GM19397 (cell line): ENCODE measurements around the gene SLN.
"Not testable (repeated sequence)": the region's sequence is repeated elsewhere in the genome, so short reads cannot be mapped to it uniquely, and the experiment has no call there.

Source experiments
- ATAC-seq: cut with Tn5 transposase; IDR thresholded peaks from one replicate; pipeline ENCODE4 v1.9.1; 2021; ENCODE audit warnings: mild to moderate bottlenecking, moderate library complexity; ENCODE audit not compliant: unreplicated experiment

SLN gene

DNA sequence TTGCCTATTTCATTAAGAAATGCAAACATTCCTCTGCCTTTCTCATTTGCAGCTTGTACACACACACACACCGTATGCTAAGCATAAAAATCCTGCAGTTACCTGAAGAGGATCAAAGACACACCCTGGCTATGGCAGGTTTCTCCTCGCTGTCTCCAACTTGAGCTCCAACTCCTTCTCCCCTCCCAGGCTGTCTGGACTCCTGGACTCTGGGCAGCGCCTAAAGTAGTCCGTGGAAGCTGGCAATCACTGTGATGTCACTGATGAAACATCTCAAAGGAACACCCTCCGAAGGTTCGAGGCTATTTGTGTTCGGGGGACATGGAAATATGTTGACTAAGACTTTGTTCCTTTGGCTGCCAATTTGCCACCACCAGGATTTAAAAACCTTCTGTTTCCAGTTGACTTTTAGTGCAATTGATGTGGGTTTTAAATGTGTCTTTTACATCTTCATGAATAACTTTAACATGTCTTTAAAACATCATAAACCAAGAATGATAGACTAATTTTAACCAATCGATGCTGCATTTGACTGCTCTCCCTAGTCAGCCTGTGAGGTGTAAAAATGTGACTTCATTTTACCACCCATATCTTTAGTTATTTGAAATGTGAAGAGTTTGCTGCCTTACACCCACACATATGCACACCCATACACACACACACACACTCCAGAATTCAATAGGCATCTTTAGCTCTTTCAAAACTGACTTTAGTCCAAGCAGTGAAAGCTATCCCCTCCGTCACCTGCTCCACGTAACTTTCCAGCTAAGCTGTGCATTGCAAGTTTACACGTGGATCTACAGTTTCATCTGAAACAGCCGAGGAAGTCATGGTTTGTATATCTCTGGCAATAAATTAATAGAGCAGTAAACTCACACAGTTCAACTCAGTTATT is at the start of gene SLN:
Gene SLN (minus strand): TSS at position 196 of the 895 bp plus-strand sequence.
- no peak for ATAC-seq

DNA sequence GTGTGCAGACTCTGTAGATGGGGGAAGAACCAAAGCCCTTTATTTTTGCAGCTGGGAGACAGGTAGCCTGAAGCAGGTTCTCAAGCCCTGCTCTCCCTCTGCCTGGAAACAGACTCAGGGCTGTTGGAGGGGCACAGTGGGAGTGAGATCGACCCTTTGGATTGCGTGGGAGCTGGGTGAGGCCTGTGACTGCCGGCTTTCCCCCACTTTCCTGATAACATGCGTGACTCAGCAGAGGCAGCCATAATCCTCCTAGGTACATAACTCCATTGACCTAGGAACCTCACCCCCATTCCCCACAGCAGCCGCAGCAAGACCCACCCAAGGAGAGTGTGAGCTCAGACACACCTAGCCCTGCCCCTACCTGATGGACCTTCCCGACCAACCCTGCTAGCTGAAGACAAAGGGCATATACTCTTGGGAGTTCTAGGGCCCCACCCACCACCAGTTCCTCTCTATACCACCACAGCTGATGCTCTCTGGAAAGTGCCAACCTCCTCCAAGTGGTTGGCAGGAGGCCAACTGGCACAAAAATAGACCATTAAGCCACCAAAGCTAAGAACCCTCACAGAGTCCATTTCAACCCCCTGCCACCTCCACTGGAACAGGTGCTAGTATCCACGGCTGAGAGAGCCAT is 47.0 kb upstream of the SLN start:
- ATAC-seq = not testable (repeated sequence)

DNA sequence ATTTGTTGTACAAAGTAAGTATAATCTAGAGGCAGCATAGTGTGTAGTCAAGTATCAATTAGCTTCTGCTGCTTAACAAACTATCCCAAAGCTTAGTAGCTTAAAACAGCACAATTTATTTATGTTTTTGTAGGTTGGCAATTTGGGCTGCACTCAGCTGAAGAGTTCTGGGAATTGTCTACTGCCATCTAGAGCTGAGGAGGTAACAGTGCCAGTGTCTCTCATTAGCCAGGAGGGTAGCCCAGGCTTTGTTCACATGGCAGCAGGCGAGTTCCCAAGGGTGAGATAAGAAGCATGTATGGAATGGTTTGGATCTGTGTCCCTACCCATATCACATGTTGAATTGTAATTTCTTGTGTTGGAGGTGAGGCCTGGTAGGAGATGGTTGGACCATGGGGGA is 45.8 kb upstream of the SLN start:
- ATAC-seq = no peak

DNA sequence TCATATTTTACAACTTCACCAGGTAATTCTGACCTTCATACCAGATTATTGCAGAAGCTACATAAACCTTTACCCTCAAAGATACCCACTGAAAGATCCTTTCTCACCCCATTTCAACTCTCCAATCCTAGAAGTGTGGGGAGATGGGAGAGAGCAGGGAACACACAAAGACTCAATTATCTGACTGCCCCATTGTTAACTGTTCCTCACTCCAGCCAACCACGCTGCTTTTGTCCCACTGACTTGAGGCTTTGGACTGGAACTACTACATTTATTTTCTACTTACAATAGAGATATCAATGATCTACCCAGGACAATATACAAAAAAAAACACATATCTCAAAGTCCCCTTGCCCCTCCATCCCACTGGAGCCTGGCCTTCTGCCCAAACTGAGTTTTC is 44.7 kb upstream of the SLN start:
- no peak for ATAC-seq

DNA sequence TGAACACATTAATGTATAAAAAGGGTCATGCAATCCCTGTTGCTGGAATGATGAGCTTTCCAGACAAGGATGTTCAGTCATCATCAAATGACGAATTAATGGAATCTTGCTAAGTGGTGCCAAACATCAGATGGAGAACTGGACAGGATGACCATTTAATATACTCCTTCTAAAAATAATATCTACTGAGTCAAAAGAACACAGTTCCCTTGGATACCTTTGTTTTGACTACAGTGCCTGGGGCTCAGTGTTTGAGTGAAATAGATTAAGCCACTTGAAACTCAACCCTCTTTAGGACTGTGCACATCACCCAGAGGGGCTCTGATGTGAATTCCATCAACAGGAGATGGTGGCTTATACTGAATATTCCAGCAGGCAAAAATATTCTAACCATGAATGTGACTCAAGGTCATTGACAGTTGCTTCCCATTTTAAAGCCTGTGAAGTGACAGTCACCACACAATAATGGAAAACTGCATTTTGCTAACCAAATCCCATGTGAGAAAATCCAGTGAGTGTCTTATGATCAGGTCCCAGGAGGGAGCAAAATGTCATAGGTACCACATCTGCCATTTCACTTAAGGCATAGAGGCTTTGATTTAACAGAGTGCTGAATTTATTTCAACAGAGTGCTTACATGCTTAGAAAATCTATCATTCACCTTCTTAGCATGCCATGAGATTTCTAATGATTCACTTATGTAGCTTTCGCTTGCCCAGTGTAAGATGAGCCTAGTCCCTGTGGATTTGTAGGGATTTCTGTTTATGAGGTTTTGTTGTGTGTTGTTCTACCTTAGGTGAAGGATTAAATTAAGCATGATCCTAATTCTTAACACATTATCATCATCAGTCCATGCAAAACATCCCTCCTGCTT is 41.3 kb upstream of the SLN start:
- no peak for ATAC-seq

DNA sequence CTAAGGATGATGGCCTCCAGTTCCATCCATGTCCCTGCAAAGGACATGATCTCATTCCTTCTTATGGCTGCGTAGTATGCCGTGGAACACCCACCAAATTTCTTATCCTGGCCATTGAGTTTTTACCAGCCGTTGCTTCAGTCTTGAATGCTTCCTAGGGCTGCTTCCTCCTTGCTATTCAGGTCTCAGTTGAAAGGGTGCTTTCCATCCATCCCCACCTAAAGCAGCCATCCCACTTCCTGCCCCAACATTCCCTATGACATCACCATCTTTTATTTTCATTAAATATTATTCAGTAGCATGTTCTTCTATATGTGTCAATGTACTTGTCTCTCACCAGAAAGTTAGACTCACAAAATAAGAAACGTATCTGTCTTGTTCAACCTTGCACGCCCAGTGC is 40.7 kb upstream of the SLN start:
- no peak for ATAC-seq

DNA sequence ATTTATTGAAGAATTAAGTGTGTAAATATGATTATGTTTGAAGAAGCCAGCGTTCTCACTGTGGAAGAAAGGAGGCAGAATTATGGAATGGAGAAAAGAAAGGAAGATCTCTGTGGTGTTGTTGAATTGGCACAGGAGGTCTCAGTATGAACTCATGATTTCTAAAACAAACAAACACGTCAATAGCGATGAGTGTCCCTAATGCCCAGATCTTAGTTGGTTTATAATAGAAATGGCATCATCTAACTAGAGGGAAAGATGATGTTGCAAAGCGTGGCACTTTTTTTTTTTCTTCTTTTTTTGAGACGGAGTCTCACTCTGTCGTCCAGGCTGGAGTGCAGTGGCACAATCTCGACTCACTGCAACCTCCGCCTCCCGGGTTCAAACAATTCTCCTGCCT is 39.2 kb upstream of the SLN start:
- ATAC-seq = no peak

DNA sequence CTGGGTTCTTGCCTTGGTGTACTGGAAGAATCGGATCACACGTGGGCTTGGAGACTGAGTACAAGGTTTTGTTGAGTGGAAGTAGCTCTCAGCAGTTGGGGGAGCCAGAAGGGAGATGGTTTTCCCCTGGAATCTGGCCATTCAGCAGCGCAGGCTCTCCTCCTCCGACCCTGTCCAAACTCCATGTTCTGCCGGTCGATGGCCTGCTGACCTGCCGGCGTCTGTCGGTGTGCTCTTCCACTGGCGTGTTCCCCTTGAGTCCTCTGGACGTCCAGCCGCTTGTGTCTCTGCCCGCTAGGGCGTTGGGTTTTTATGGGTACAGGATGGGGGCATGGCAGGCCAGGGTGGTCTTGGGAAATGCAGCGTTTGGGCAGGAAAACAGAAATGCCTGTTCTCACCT is 38.5 kb upstream of the SLN start:
- ATAC-seq = no peak

DNA sequence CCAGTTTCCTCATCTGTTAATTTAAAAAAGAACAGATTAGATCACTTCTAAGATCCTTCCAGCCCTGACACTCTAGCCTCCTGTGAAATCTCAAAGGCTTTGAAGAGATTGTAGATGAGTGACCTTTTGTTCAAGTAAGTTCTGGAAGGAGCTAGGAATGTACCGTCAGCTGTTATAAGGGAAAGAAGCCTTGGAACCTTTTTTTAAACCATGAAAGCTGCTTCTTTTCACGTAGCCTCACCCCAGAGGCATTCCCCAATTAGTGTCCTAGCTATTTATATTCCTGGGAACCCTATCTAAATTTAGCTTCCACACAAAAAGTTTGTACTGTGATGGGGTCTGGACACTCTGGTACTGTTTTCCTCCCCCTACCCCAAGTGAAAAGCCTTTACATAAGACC is 35.8 kb upstream of the SLN start:
- no peak for ATAC-seq

DNA sequence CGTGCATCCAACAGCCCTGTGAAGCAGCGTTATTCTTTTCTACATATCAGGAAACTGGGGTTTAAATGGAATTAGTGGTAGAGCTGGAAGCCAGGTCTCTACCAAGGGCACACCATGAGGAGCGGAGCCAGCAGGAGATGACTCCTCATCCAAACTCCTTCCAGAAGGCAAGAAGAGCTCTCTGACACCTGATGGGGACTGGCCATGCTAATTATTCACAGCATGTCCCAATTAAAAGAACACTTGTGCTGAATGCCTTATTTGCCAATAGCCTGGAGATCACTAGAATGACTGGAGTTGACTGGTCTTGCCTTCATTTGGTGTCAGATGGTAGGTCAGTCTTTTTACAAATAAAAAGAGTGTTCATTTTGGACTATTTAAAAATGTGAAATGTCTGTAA is 32.9 kb upstream of the SLN start:
- ATAC-seq = no peak

DNA sequence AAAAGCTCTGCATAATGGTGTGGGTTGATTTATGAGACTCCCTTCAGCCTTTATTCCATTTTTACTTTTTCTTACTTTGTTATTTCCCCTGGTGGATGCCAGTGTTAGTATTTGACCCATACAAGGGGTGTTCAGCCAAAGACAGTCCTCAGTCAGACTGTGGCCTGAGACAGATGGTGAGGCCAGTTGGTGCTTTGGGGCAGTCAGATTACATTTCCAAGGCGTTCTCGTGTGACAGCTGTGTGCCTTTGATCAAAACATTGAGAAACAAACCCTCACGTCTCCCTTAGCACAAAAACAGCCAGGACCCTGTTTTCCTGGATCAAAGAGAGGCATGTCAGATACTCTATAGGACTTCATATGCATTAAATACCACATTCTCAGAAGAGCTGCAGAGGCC is 31.3 kb upstream of the SLN start:
- no peak for ATAC-seq

DNA sequence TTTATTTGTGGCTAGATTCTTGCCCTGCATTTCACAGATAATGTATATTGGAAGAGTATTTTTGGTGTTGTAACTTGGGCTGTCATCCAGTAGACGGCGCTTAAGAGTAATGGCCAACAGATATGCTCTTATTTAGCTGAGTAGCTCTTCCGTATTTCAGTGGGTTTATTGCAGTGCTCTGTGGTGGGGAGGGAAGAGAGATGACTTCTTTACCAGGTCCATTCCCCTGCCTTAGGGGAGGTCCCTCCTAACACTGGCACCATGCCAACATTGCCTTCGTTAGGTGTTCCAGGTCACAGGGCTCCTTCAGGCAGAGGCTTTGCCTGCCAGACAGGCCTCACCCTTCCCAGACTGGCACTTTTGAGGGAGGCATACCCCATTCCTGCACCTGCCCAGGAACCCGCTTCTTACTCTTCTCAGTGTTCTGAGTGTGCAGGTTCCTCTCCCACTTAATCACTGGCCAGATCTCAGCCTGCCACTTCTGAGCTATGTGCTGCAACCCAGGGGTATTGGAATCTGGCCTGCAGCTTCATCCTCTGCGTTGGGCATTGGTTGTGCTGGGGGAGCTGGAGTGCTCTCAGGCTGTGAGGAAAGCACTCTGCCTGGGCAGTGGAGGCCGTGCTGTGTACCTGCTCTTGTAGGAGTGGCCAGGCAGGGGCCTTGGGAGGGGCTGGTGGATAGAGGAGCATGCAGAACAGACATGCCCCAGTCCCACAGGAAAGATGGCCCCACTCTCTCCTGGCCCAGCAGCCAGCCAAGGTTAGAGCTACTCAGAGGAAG is 29.4 kb upstream of the SLN start:
- peak; percentile 72 for ATAC-seq

DNA sequence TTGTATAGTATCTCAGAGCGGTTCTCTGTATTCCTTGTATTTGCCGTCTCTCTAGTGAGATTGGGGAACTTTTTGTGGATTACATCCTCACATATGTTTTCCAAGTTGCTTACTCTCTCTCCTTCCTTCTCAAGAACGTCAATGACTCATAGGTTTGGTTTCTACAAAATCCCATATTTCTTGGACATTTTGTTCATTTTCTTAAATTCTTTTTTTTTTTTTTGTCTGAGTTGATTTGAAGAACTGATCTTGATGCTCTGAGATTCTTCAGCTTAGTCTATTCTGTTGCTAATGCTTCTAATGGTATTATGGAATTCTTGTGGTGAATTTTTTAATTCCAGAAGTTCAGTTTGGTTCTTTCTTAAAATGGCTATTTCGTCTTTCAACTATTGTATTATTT is 28.4 kb upstream of the SLN start:
- no peak for ATAC-seq

DNA sequence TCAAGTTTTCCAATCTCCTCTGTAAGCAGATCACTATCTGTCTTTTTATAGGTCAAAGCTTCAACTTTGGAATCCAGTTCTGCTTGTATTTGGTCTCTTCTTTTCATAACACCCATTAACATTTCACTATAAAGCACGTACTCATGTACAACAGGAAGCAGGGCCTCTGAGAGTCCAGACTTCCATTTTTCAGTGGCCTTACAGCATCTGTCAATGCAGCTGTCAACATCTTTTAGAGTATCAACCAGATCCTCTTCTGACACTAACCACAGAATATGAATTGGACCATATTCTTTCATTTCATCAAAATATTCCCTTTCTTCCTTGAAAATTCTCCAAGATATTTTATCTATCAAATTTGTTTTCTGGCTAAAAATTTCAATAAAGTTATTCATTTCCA is 24.7 kb upstream of the SLN start:
- ATAC-seq = no peak

DNA sequence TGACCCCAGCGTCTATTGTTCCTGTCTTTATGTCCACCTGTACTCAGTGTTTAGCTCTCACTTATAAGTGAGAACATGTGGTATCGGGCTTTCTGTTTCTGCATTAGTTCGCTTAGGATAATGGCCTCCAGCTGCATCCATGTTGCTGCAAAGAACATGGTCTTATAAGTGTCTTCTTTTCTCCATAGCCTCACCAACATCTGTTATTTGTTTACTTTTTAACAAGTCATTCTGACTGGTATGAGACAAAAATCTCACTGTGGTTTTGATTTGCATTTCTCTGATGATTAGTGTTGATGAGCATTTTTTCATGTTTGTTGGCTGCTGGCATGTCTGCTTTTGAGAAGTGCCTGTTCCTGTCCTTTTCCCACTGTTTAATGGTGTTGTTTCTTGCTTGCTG is 21.7 kb upstream of the SLN start:
- no peak for ATAC-seq

DNA sequence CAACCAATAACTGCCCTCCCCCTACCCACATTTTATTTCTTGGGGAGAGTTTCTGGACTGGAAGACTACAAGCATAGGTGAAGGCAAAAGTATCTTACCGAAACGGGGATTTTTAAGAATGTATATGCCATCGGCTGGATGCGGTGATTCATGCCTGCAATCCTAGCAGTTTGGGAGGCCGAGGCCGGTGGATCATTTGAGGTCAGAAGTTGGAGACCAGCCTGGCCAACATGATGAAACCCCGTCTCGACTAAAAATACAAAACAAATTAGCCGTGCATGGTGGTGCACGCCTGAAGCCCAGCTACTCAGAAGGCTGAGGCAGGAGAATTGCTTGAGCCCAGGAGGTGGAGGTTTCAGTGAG is 20.8 kb upstream of the SLN start:
- no peak for ATAC-seq

DNA sequence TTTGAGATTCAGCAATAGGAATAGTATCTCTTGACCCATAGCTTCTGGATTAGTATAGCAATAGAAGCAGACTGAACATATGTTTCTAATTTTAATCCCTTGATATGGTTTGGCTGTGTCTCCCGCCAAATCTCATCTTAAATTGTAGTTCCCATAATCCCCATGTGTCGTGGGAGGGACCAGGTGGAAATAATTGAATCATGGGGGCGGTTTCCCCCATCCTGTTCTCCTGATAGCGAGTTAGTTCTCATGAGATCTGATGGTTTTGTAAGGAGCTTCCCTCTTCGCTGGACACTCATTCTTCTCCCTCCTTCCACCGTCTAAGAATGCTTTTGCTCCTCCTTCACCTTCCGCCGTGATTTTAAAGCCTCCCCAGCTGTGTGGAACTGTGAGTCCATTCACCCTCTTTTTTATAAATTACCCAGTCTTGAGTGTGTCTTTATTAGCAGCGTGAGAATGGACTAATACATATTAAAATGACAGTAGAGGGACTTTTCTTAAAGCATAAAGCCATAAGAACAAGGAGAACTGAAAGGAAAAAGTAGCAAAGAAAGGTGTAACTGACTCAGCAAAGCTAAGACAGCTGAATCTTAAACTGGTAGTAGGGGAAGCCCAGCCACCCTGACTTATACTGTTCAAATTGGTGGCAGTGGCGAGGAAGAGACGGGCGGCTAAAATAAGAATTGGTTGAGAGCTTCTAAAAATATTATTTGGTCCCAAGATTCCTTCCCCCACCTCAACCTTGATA is 20.3 kb upstream of the SLN start:
- no peak for ATAC-seq

DNA sequence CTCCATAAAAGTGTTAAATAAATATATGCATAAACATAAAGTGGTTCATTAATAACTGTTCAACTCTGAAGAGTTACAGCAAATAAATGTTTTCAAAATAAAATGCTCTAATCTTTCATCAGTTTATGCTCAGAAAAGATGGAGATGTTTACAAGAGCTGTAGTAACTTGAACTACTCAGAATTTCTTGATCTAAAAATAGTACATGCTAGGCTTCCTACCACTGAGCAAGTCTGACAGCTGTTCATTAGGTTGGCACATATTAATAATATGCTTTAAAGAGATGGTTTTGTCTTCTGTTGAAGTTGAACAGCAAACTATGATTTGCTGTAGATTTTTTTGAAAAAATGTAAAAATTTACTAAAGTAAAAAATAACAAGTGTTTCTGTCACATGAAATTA is 10.8 kb upstream of the SLN start:
- ATAC-seq = no peak

DNA sequence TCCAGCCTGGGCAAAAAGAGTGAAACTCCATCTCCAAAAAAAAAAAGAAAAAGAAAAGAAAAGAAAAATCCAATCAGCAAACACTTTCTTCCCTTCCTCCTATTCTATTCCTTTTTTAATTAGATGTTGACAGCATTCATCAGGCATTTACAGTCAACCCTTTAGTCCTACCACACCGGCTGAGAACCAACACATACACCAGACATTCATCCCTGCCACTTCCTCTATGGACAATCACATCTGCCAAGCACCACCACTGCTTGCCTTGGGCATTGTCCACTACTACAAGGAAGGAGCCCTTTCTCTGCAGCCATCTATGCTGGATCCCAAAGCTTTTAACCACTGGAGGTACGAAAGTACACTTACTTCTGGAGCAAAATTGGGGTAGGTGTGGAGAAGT is 9.4 kb upstream of the SLN start:
- ATAC-seq = no peak

DNA sequence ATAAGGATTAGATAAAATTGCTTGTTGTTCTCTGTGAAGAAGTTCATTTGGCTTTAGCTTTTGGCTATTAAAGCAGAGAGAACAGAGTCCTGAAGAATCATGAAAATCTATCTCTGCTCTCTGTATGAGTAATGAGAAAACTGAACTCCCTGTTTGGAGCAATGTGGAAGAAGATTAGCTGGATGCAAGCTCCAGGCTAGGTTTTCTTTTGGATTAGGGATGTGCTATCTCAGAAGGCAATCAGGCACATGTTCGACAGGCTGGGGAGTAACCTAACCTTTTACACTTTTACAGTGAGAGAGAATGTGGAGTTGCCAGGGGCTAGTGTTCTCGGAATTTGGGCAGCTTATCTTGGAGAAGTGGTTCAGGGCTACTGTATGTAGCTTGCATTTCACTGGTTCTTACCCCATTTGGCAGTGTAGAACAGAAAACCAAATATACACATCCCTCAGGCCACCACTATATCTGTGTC is 8.5 kb upstream of the SLN start:
- no peak for ATAC-seq
